GM19452 (cell line): ENCODE results near the gene HMX2.

Experiments
- ATAC-seq: cut with Tn5 transposase; IDR thresholded peaks from one replicate; pipeline ENCODE4 v1.9.1; 2021; ENCODE audit not compliant: unreplicated experiment

The HMX2 gene

DNA sequence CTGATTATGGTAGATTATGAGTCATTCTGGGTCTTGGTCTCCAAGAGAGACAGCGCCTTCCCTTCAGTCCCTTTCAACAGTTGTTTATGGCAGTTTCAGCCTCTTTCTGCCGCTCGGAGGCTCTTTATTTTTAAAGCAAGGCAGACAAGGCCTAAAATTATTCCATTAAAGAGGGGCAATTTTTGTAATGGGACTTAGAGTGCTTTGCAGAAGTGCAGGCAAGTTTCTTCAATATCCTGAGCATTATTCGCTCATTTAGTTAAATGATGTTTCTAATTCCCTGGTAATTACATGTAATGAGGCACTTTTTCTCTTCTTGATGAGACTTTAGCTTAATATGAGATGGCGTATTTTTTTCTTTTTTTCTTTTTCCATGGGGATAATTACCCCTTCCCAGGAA lies 39.8 kb downstream of the HMX2 start:
- ATAC-seq, result no peak

DNA sequence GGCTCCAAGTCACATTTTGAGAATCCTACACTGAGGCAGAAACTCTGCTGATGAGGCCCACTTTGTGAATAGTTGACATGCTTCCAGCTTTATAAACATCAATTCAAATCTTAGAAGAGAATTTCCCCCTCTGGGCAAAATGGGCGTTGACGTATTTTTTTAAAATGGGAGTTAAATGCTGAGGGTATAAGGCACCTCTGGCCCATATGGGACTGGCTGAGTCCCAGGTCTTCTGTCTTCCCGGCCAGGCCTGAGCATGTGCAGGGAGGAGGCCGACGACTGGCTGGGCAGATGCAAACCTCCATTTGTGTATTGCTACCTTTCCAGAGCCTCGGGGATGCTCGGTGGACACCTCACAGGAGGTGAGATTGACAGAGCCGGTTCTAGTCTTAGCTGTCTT lies 44.0 kb downstream of the HMX2 start:
- ATAC-seq, result no peak

DNA sequence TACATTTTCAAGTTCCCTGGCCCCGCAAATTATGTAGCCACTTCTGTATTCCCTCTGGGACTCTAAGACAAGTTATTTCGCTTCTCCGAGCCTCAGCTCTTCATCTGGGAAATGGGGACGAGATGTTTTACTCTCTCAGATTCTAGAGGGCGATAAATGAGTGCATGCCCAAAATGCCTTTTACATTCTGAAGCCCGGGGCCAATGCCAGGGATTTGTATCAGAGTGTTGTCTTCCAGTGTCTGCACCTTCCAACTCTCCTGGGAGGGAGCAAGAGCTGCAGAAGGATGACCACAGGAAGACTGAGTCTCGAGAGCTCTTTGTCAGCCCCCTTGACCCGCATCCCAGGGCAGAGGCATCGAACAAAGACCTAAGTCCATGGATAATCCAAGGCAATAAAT lies 46.1 kb downstream of the HMX2 start:
- ATAC-seq, result no peak
